Parathyroid adenoma (tissue), 2 donors: Measurements from ENCODE around the gene PTDSS2.

Experiments used
- H2AFZ ChIP-seq: fragments of 300-600 bp; sonication (generic); one replicate; pipeline ENCODE4 v1.7.0; 2017; ENCODE audit warnings: antibody characterized with exemption, mild to moderate bottlenecking
- H3K27ac ChIP-seq: fragments of 300-600 bp; sonication (generic); one replicate; pipeline ENCODE4 v1.7.0; 2017
- H3K27me3 ChIP-seq: fragments of 300-600 bp; sonication (generic); one replicate; pipeline ENCODE4 v1.7.0; 2017; ENCODE audit warnings: low read length; ENCODE audit not compliant: control insufficient read depth, insufficient read depth
- H3K36me3 ChIP-seq: fragments of 300-600 bp; sonication (generic); one replicate; pipeline ENCODE4 v1.7.0; 2017; ENCODE audit warnings: low read length; ENCODE audit not compliant: control insufficient read depth, insufficient read depth
- H3K4me1 ChIP-seq: fragments of 300-600 bp; sonication (generic); one replicate; pipeline ENCODE4 v1.7.0; 2017; ENCODE audit warnings: control low read depth
- H3K4me2 ChIP-seq: fragments of 300-600 bp; sonication (generic); one replicate; pipeline ENCODE4 v1.7.0; 2017; ENCODE audit warnings: low read length
- H3K4me3 ChIP-seq: fragments of 300-600 bp; sonication (generic); one replicate; pipeline ENCODE4 v1.7.0; 2017; ENCODE audit warnings: low read depth, low read length
- H3K79me2 ChIP-seq: fragments of 300-600 bp; sonication (generic); one replicate; pipeline ENCODE4 v1.7.0; 2017; ENCODE audit warnings: control low read depth
- H3K9ac ChIP-seq: fragments of 300-600 bp; sonication (generic); one replicate; pipeline ENCODE4 v1.7.0; 2017; ENCODE audit warnings: mild to moderate bottlenecking
- H3K9me3 ChIP-seq: fragments of 300-600 bp; sonication (generic); one replicate; pipeline ENCODE4 v1.7.0; 2017; ENCODE audit warnings: low read length; ENCODE audit not compliant: control insufficient read depth
- CTCF ChIP-seq: fragments of 300-600 bp; sonication (generic); IDR thresholded peaks from one replicate; pipeline ENCODE4 v1.7.0; 2017; ENCODE audit warnings: antibody characterized with exemption, mild to moderate bottlenecking
- donor health status: primary hyperparathyroidism.

The PTDSS2 gene

GRCh38 chr11:473415-473814, 23.3 kb downstream of the PTDSS2 start:
- no peak overlapping the region for H3K9ac ChIP-seq
- no peak overlapping the region for H2AFZ ChIP-seq
- no peak overlapping the region for H3K27ac ChIP-seq
- no peak for TF ChIP-seq CTCF
- no peaks in the 10 kb centered on the region for H3K36me3 ChIP-seq
- no peak overlapping the region for H3K4me3 ChIP-seq
- no peak overlapping the region for H3K4me2 ChIP-seq
- H3K79me2 ChIP-seq = peaks cover 7% of the 10 kb centered on the region
- no peaks in the 10 kb centered on the region for H3K9me3 ChIP-seq
- H3K27me3 ChIP-seq = no peaks in the 10 kb centered on the region
- H3K4me1 ChIP-seq = peaks cover 9% of the 10 kb centered on the region

GRCh38 chr11:473962-474785, 24.1 kb downstream of the PTDSS2 start:
- Histone ChIP-seq H3K9ac (no peak overlapping the region), H3K27me3 (no peaks in the 10 kb centered on the region), H3K27ac (no peak overlapping the region), H3K79me2 (peaks cover 7% of the 10 kb centered on the region), H3K4me2 (no peak overlapping the region), H3K4me1 (peaks cover 6% of the 10 kb centered on the region), H3K9me3 (no peaks in the 10 kb centered on the region), H3K36me3 (no peaks in the 10 kb centered on the region), H2AFZ (no peak overlapping the region), H3K4me3 (no peak overlapping the region)
- TF ChIP-seq CTCF = no peak

- no peak overlapping the region for H3K9ac ChIP-seq
- no peaks in the 10 kb centered on the region for H3K36me3 ChIP-seq
- peaks cover 3% of the 10 kb centered on the region for H3K4me1 ChIP-seq
- H3K4me3 ChIP-seq = no peak overlapping the region
- H3K27me3 ChIP-seq = no peaks in the 10 kb centered on the region
- peaks cover 7% of the 10 kb centered on the region for H3K79me2 ChIP-seq
- H3K9me3 ChIP-seq = no peaks in the 10 kb centered on the region
- H3K27ac ChIP-seq = no peak overlapping the region
- no peak overlapping the region for H3K4me2 ChIP-seq
- TF ChIP-seq CTCF = no peak
- no peak overlapping the region for H2AFZ ChIP-seq
These were observed 24.9 kb downstream of the PTDSS2 start for GRCh38 chr11:474914-475506.

GRCh38 chr11:475941-476340, 25.9 kb downstream of the PTDSS2 start:
- no peak overlapping the region for H2AFZ ChIP-seq
- peaks cover 8% of the 10 kb centered on the region for H3K79me2 ChIP-seq
- no peaks in the 10 kb centered on the region for H3K36me3 ChIP-seq
- H3K27me3 ChIP-seq = no peaks in the 10 kb centered on the region
- no peaks in the 10 kb centered on the region for H3K9me3 ChIP-seq
- no peak overlapping the region for H3K4me2 ChIP-seq
- H3K4me3 ChIP-seq = no peak overlapping the region
- H3K9ac ChIP-seq = no peak overlapping the region
- TF ChIP-seq CTCF = no peak
- H3K27ac ChIP-seq = no peak overlapping the region
- H3K4me1 ChIP-seq = no peaks in the 10 kb centered on the region
